Activated CD4-positive, alpha-beta T cell treated with anti-CD3 and anti-CD28 coated beads for 24 hours (primary cell): ENCODE data around the gene LAMTOR2.
A peak's percentile ranks its signal among the peaks of the same experiment; 100 is the strongest.
"Not testable (repeated sequence)": the region's sequence is repeated elsewhere in the genome, so short reads cannot be mapped to it uniquely, and the experiment has no call there.

ENCODE experiments used
- DNase-seq, 2 donors: peaks; one replicate each; pipeline ENCODE4 v3.0.0-alpha.2; 2020; ENCODE audit warnings: low read depth in 2 of 2

The LAMTOR2 gene

DNA sequence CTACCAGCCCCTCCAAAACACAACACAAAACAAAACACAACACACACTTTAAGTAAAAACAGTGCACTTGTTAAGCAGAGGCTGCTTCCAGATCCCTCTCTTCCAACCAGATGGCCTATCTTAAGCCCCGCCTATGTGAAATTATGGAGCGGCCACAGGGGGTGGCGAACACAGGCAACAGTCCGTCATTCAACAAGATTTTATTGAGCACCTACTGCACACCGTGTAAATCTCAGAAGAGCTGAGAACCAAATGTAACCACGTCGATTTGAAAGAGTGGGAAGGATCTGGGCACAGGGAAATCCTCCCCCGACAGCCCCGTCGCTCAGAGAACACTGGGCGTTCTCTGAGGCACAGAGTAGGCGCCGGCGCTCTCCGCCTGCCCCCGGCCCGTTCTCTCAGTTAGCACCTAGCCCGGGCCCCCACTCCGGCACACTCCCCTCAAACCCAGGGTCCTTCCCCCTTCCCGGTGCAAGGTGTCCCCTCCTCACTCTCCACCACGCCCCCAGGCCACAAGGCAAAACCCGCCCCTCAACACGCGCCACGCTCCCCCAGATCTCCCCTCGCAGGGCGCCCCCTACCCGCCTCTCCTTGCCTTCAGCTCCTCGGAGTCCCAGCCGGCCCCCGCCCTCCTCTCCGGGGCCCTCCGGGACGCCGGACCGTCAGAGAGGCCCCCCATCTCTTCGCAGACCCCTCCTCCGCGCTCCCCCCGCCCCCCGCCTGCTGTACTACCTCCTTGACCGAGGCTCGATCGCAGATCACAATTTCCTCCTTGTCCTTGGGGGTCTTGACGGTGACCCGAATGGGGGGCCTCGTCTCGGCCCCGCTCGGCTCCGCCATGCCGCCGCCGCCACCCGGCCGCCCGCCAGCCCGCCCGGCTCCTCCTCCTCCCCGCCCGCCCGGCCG lies 1.5 kb upstream of the LAMTOR2 start:
- peak; percentile 52 to 60 for DNase-seq

DNA sequence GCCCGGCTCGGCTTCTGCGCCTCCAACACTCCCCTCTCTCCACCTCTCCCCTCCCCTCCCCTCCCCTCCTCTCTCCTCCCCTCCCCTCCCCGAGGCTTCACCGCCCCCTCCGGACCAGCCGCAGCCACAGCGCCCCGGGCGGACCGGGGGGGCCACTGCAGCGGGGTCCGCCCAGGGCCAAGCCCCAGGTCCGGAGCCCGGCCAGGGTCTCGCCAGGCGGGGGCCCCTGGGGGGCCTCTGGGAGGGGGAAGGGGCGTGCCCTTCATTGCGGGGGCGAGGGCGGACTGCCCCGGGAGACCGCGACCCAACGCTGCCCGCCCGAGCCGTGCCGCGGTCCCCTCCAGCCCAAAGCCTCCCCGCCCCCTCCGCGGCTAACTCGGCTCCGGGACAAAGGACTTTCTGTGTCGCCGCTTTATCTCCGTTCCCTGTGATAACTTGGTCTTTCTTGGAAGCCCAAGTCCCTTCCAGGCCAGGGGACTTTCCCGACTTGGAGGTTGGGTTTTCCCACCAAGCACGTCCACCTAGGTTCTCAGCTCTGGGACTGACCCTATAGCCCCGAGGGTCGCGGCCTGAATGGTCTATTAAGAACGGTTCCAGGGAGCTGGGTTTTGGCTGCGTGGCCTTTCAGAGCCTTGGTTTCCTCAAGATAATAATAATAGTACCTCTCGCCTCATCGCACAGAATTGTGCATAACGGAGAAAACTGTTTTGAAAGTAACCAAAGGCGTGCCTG lies 648 bp upstream of the LAMTOR2 start, which contains the start of gene UBQLN4:
TSS of gene UBQLN4 (minus strand) at position 31 of the 732 bp plus-strand sequence. CDS start 97 bp downstream, outside the sequence.
- DNase-seq: peak; percentile 71 to 81

DNA sequence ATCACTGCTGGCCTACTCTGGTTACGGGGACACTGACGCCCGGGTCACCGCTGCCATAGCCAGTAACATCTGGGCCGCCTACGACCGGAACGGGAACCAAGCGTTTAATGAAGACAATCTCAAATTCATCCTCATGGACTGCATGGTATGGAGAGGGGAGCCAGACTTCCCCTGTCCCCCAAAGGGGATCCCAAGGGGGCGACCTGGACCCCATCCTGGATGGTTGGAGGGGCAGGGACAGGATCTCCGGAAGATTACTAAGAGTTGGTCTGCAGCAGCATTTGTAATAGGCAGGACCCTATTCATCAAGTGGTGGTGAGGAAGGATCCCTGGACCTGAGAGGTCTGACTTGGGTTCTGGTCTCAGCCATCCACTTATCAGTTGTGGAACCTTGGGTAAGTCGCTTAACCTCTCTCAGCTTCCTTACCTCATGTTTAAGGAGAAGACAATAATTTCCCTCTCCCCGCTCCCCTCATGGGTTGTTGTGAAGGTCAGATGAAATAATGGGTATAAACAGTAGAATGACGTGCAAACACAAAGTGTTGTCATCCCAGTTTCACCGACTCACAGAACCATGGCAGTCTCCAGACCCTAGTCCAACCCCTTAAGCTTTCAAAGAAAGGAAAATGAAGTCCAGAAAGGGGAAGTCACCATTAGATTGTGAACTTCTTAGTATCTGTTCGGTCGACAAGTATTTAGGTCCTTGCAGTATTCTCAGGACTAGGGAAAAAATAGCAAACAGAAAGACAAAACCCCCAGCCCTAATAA lies 883 bp downstream of the LAMTOR2 start:
- no peak for DNase-seq

DNA sequence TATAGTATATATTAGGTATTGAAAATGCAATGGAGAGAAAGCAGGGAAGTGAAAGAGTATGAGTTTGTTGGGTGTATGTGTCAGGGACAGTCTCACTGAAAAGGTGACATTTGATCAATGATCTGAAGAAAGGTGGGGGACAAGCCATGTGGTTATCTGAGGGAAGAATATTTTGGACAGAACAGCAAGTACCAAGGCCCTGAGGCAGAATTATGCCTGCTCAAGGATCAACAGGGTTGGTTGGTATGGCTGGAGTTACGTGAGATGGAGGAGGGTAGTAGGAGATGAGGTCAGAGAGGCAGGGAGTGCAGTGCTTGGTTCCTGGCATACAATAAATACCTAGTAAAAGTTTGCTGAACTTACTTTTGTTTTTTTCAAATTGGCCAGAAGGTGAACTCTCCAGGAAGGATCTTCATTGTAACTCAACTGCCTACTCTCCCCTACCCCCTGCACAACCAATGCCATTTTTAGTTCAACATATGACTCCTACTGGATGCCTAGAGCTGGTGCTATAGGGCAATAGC lies 1.8 kb downstream of the LAMTOR2 start:
- no peak for DNase-seq

DNA sequence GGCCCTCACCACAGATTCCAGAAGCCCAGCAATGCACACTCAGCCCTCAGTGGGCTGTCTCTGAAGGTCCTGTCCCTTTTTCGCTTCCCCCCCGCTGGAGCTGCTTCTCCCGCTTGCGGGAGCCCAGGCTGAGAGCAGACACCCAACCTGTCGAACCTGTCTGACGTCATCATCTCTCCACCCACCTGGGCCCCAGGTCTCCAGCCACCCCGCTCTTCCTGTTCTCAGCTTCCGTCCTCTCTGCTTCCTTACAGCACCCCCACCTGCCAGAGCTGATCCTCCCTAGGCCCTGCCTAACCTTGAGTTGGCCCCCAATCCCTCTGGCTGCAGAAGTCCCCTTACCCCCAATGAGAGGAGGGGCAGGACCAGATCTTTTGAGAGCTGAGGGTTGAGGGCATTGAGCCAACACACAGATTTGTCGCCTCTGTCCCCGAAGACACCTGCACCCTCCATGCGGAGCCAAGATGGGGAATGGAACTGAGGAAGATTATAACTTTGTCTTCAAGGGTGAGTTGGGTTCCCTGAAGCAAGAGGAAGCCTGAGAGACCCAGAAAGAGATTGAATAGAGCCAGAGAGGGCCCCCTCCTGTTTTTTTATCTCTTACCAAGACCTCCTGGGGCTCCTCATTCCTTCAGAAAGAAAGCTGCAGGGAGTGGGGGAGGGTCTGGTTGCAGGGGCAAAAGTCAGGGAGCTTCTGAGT lies 6.5 kb downstream of the LAMTOR2 start, which contains the start of gene RAB25:
TSS of gene RAB25 (plus strand) at position 224 of the 700 bp plus-strand sequence. CDS start at position 465, 241 bp downstream.
- no peak for DNase-seq

DNA sequence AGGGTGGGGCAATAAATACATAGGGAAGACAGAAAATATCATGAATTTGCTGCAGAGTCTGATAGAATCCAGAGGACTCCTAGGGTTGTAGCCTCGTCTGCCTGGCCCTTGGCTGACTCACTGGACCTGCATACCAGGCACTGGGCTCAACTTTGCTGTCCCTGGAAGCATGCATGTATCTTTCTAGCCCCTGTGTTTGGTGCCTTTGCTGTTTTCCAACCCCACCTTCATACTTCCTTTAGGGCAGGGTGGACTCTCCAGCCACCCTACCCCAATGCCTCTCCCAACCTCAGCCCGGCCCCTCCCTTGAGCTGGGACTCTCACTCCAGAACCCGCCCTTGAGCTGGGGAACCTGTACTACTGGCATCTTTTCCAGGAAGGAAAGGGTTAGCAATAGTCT lies 7.6 kb downstream of the LAMTOR2 start:
- no peak for DNase-seq

DNA sequence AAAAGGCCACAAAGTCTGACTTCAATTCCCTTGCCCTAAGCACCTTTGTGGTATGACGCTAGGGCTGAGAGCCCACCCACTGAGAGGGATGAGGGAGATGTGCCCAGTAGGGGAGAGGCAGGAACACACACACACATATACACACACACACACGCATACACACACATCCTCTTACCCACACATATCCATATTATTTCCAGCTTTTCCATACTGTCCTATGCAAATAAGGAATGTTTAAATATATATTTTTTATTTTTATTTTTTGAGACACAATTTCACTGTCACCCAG lies 9.4 kb downstream of the LAMTOR2 start:
- DNase-seq: no peak

DNA sequence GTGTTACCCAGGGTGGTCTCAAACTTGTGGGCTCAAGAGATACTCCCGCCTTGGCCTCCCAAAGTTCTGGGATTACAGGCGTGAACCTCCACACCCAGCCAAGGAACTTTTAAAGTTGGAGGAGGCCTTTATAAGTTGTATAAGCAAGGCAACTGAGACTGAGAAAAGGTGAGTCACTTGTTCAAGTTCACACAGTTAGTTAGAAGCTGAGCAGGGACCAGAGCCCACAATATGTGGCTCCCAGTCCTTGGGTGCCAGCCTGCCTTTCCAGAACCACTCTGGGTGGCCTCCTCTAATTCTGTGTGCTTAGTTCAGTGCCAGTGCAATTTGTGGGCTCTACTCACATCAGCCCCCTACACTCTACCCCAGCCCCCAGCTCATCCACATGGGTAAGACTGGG lies 10.0 kb downstream of the LAMTOR2 start:
- DNase-seq: no peak

DNA sequence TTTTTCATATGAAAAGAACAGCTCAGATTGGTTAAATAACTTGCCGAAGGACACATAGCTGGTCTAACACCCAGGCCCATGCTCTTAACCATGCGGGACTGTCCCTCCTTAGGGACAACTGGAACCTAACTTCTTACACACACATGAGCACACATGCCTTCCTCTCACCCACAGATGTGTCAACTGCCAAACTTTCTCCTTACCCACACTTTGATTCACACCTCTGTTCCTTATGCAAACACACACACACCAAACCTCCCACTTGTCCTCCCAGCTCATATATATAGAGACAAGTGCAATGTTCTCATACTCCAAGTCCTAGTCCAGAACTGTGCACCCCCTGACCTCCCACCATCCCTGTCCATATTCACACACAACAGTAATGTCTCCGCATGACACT lies 10.6 kb downstream of the LAMTOR2 start:
- DNase-seq: no peak

DNA sequence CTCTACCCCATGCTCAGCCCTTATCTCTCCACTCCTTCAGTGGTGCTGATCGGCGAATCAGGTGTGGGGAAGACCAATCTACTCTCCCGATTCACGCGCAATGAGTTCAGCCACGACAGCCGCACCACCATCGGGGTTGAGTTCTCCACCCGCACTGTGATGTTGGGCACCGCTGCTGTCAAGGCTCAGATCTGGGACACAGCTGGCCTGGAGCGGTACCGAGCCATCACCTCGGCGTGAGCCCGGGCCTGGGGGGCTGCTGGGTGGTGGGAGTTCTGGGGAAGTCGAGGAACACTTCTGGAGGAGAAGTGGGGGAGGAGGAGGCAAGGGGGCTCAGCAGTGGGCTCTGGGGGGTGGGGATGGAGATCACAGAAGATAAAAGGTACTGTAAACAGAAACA lies 11.3 kb downstream of the LAMTOR2 start:
- no peak for DNase-seq

DNA sequence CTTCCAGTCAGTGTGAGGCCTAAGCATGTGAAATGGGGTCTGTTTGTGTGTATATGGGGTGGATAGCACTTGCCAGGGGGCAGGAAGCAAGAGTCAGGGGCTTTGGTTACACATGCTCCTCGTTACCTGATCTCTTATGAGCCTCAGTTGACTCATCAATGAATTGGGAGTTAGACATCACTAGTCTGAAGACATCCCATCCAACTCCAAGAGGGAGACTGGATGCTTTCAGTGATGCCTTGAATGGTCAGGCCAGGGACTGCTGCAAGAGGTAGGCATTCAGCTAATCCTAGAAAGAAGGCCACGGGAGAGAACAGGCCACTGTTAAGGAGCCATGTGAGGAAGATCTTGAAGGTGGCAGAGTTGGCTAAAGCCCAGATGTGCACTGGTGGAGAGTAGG lies 12.7 kb downstream of the LAMTOR2 start:
- DNase-seq: no peak

DNA sequence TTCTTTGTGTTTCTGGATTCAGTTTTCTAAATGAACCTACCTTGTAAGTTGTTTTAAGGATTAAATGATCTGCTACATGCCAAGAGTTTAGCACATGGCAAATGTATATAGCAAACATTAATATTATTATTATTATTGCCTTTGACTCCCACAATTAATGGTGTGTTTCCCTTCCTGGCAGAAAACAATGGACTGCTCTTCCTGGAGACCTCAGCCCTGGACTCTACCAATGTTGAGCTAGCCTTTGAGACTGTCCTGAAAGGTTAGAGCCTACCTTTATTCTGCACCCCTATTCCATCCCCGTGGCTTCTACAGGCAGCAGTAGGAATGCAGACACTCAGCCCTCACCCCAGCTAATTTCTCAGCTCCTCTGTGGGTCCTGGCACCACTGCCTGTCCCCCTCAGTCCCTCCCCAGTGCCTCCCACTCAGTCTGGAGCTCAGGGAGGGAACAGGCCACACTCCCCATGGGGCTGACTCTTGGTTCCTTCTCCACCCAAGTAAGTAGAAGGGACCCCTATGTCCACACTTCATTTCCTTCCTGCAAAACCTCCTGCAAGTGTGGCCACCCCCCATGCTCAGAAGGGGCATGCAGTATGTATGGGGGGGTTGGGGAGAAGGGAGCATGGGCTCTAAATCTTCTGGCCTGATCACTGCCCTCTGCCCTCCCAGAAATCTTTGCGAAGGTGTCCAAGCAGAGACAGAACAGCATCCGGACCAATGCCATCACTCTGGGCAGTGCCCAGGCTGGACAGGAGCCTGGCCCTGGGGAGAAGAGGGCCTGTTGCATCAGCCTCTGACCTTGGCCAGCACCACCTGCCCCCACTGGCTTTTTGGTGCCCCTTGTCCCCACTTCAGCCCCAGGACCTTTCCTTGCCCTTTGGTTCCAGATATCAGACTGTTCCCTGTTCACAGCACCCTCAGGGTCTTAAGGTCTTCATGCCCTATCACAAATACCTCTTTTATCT lies 15.2 kb downstream of the LAMTOR2 start:
- no peak for DNase-seq

DNA sequence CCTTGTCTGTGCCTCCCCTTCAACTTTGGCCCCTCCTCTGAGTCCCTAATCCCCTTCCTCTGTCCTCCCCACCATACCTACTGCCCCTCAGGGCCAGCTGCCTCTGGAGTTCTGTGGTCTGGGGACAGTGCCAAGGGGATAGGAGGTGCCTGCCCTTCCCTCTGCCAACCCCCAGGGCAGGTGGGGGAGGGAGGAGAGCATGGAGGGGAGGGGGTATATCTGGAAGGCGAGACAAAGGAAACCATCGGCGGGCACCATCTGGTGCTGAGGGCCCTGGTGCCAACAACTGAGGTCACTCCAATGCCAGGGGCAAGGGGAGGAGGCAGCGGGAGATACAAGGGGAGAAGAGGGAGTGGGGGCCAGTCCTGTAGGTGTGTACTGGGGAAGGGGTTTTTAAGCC lies 16.0 kb downstream of the LAMTOR2 start:
- DNase-seq: no peak

DNA sequence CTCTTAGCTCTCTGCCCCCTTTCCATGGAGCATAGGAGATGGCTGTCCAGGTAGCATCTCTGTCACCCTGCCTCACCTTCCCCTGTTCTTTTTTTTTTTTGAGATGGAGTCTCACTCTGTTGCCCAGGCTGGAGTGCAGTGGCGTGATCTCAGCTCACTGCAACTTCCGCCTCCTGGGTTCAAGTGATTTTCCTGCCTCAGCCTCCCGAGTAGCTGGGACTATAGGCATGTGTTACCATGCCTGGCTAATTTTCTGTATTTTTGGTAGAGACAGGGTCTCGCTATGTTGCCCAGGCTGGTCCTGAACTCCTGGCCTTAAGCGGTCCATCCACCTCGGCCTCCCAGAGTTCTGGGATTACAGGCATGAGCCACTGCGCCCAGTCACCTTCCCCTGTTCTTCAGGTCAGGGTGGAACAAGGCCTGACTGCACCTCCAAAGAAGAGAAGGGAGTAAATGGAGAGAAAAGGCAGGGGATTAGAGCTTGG lies 16.8 kb downstream of the LAMTOR2 start:
- DNase-seq: not testable (repeated sequence)

DNA sequence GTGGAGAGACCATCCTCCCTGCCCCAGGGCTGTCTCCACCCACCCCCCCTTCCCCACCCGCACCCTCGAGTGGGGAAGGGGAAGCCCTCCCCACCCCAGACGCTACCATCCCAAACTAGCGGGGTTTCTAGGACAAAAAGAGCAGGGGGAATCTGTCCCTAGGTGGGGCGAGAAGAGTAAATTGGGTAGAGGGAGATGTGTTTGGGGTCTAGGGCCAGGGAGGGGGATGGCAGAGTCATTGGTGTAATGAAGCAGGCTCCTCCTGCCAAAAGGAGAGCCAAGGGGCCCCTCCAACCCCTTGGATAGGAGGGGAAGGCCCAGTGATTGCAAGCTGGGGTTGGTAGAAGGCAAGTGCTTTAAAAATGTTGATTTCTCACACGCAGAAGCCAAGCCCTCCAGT lies 17.7 kb downstream of the LAMTOR2 start:
- DNase-seq: no peak

DNA sequence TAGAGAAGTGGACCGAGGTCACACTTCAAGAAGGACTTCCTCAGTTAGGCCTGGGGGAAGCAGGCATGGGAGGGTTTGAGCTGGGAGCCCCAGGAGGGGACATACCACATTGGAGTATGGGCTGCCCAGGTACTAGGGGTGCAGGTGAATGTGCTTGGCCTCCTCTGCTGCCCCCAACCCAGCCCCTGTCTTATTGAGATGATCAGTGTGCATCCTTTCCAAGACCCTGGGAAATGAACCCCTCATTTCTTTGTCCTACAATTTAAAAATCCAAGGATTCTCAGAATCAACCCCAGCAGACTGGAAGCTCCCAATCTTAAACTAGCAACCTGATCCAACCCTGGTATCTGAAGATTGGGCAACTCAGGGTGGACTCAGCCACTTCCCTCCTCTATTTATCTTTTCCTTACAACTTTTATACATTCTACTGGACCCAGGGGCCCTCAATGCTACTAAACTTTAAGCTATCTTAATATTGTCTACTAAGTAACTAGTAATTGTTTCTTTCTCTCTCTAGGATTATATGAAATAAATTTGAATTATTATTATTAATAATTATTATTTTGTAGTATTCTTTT lies 18.6 kb downstream of the LAMTOR2 start:
- DNase-seq: no peak

DNA sequence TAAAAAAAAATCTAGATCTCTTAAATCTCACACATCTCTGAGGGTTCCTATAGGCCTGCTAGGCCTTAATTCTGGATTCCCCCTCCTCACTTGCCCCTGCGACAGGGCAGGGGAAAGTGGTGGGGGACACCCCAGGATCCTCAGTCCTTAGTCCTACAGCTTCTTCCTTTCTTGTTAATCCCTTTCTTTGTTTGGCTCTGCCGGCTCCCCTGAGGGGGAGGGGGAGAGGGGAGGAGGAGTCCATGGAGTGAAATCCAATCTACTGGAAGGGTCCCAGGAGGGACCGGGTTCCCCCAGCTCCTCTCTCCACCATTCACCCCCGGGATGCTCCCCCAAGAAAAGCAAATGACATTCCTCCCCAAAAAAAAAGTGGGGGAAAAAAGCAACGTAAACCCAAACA lies 19.2 kb downstream of the LAMTOR2 start:
- DNase-seq: no peak

DNA sequence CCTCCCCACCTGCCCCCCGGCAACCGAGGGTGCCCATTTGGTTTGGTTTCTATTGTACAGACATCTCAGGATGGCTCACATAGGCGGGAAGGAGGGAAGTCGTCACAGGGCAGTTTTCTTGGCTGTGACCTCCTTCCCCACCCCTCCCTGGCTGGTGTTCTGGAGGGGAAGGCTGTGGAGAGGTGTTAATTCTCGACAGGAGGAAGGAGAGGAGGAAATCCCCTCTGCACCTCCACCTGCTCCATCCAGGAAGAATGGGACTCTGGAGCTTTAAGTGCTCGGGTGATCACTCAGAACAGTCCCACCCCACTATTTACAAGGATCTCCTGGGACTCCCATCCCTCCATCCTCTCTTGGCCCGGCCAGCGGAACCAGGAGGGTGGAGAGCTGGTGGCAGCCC lies 20.1 kb downstream of the LAMTOR2 start:
- no peak for DNase-seq

DNA sequence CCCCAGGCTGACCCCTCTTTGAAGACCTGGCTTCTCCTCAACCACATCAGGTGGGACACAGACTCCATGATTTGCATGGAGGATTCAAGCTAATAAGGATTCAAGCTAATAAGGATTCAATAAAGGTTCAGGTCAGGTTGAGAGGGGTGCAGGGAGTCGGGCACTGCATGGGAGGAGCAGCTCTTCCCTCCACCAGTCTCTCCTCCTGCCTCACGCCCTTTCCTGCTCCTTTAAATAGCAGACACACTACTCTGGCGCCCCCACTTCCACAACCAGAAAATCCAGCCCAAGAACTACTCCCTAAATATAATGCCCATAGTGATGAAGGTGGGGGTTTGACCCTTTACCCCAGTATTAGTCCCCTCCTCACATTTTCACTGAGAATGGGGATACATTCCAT lies 20.6 kb downstream of the LAMTOR2 start:
- no peak for DNase-seq

DNA sequence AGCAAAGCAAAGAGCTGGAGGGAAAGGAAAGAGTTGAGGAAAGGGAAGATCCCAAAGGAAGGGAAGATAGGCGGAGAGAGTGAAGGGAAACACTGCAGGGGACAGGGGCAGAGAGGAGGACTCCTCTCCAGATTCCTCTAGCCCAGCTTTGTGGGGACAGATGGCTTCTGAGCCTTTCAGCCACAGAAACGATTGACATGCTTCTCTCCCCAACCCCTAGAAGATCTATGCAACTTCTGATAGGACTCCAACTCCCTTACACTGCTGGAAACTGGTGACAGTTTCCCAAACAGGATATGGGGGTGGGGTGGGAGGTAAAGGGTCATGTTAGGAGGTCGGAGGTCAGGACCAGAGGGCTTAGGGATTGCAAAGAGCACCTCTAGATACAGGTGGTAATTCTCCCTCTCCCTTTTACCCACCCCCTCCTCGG lies 21.2 kb downstream of the LAMTOR2 start:
- DNase-seq: no peak
